Mesenchymal stem cell (in vitro differentiated cells and primary cell): Measurements from ENCODE around the gene C11orf97.
"Not testable (repeated sequence)": the region's sequence is repeated elsewhere in the genome, so short reads cannot be mapped to it uniquely, and the experiment has no call there.

Experiments
- DNase-seq: peaks from one replicate; pipeline ENCODE4 v3.0.0-alpha.2; 2013
- H2AFZ ChIP-seq: one replicate; pipeline ENCODE4 v1.6.1; 2013; ENCODE audit warnings: low read depth, mild to moderate bottlenecking, control low read depth, inconsistent platforms, low read length, moderate library complexity
- H2AK5ac ChIP-seq: 2 replicates; pipeline ENCODE4 v1.6.1; 2013; ENCODE audit warnings: low read length, moderate library complexity, mild to moderate bottlenecking, inconsistent platforms; ENCODE audit not compliant: severe bottlenecking
- H2BK120ac ChIP-seq: one replicate; pipeline ENCODE4 v1.6.1; 2013; ENCODE audit warnings: low read depth, mild to moderate bottlenecking, inconsistent platforms, low read length, moderate library complexity
- H2BK12ac ChIP-seq, 2 experiments: one replicate each; pipeline ENCODE4 v1.6.1; 2013; ENCODE audit warnings: inconsistent platforms in 2 of 2, low read length in 2 of 2, mild to moderate bottlenecking in 2 of 2, moderate library complexity in 2 of 2, control low read depth in 1 of 2
- H2BK15ac ChIP-seq: one replicate; pipeline ENCODE4 v1.6.1; 2013; ENCODE audit warnings: mild to moderate bottlenecking, low read depth, inconsistent platforms; ENCODE audit not compliant: poor library complexity, severe bottlenecking
- H2BK5ac ChIP-seq: 2 replicates; pipeline ENCODE4 v1.6.1; 2013; ENCODE audit warnings: low read depth, mild to moderate bottlenecking, low read length, control low read depth, inconsistent platforms; ENCODE audit not compliant: poor library complexity, severe bottlenecking
- H3K14ac ChIP-seq, 2 experiments: one replicate each; pipeline ENCODE4 v1.6.1; 2013; ENCODE audit warnings: inconsistent platforms in 2 of 2, low read length in 2 of 2, control low read depth in 1 of 2, mild to moderate bottlenecking in 1 of 2, moderate library complexity in 1 of 2
- H3K18ac ChIP-seq, 2 experiments: one replicate each; pipeline ENCODE4 v1.6.1; 2013; ENCODE audit warnings: inconsistent platforms in 2 of 2, low read length in 2 of 2, control low read depth in 1 of 2, low read depth in 1 of 2, mild to moderate bottlenecking in 1 of 2
- H3K23ac ChIP-seq, 2 experiments: one replicate each; pipeline ENCODE4 v1.6.1; 2013; ENCODE audit warnings: inconsistent platforms in 2 of 2, low read length in 2 of 2, mild to moderate bottlenecking in 2 of 2, moderate library complexity in 2 of 2, control low read depth in 1 of 2
- H3K27ac ChIP-seq: 2 replicates; pipeline ENCODE4 v1.5.1; 2013; ENCODE audit warnings: mild to moderate bottlenecking, moderate library complexity, low read length, control low read depth, inconsistent platforms; ENCODE audit not compliant: poor library complexity, severe bottlenecking
- H3K27me3 ChIP-seq, 2 experiments: 2 replicates each; pipeline versions ENCODE4 v1.6.1 to v1.7.0; 2013; ENCODE audit warnings: low read length in 2 of 2, mild to moderate bottlenecking in 2 of 2, moderate library complexity in 2 of 2, control low read depth in 1 of 2, inconsistent platforms in 1 of 2; ENCODE audit not compliant: control insufficient read depth in 1 of 2, insufficient read depth in 1 of 2
- H3K36me3 ChIP-seq, 2 experiments: 2 replicates each; pipeline versions ENCODE4 v1.6.1 to v1.7.0; 2013; ENCODE audit warnings: low read length in 2 of 2, control low read depth in 1 of 2, inconsistent platforms in 1 of 2, low read depth in 1 of 2, mild to moderate bottlenecking in 1 of 2; ENCODE audit not compliant: insufficient read depth in 2 of 2, control insufficient read depth in 1 of 2
- H3K4ac ChIP-seq, 2 experiments: one replicate each; pipeline ENCODE4 v1.6.1; 2013; ENCODE audit warnings: inconsistent platforms in 2 of 2, low read length in 2 of 2, mild to moderate bottlenecking in 2 of 2, moderate library complexity in 2 of 2, control low read depth in 1 of 2, low read depth in 1 of 2
- H3K4me1 ChIP-seq: 2 replicates; pipeline ENCODE4 v1.6.1; 2013; ENCODE audit warnings: low read depth, low read length, control low read depth; ENCODE audit not compliant: control insufficient read depth, insufficient read depth
- H3K4me2 ChIP-seq: 2 replicates; pipeline ENCODE4 v1.6.1; 2013; ENCODE audit warnings: low read length, mild to moderate bottlenecking, inconsistent platforms; ENCODE audit not compliant: poor library complexity, severe bottlenecking
- H3K4me3 ChIP-seq, 2 experiments: 2 replicates each; pipeline versions ENCODE4 v1.5.1 to v1.7.0; 2013; ENCODE audit warnings: low read length in 2 of 2, mild to moderate bottlenecking in 2 of 2, control low read depth in 1 of 2, low read depth in 1 of 2; ENCODE audit not compliant: insufficient read depth in 1 of 2
- H3K79me1 ChIP-seq: replicated peaks from 2 replicates; pipeline ENCODE4 v1.6.1; 2013; ENCODE audit warnings: mild to moderate bottlenecking, control low read depth, low read length, inconsistent platforms; ENCODE audit not compliant: poor library complexity, severe bottlenecking
- H3K9ac ChIP-seq: 2 replicates; pipeline ENCODE4 v1.7.0; 2013; ENCODE audit warnings: mild to moderate bottlenecking, low read length, moderate library complexity
- H3K9me3 ChIP-seq: 2 replicates; pipeline ENCODE4 v1.7.0; 2013; ENCODE audit warnings: mild to moderate bottlenecking, low read length; ENCODE audit not compliant: control insufficient read depth
- H4K8ac ChIP-seq: one replicate; pipeline ENCODE4 v1.6.1; 2013; ENCODE audit warnings: inconsistent platforms, mild to moderate bottlenecking, low read length, moderate library complexity
- H4K91ac ChIP-seq: one replicate; pipeline ENCODE4 v1.6.1; 2013; ENCODE audit warnings: mild to moderate bottlenecking, low read length, inconsistent platforms
- WGBS: methylation state at CpG from one replicate; pipeline ENCODE4 v1.1.7; 2013; ENCODE audit warnings: mixed read lengths; 5-methylcytosine and 5-hydroxymethylcytosine counted together

Gene C11orf97

DNA sequence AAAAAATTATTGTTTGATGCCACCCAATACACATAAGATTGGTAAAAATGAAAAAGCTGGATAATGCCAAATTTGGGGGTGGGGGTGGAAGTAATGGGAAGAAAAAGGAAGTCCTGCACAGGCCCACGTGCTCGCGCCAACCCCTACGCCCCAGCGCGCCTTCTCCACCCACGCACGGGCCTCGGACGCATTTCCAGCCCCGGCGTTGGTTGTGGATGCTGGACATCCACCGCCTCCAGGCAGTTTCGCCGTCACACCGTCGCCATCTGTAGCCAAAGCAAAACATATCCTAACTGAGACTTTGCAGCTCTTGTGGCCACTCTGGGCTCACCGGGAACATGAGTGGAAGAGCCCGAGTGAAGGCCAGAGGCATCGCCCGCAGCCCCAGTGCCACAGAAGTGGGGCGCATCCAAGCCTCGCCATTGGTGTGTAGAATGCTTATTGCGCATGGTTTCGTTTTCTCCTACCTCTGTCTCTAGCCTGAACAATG is 55.0 kb downstream of the C11orf97 start, which contains the start of gene PIWIL4:
Gene PIWIL4, plus strand, starts transcription at position 188 of the 490 bp plus-strand sequence. Its CDS starts 151 bp downstream, at position 339.
- Histone ChIP-seq H3K27ac (no peak within 1 kb of the TSS), H3K4me2 (no peak within 1 kb of the TSS), H3K4me3 (no peak within 1 kb of the TSS), H3K36me3 (no peaks in the 10 kb centered on the region), H3K9me3 (no peaks in the 10 kb centered on the region), H3K18ac (no peak within 1 kb of the TSS), H2BK5ac (no peak within 1 kb of the TSS), H3K27me3 (no peaks in the 10 kb centered on the region), H3K4ac (no peak within 1 kb of the TSS), H3K4me1 (peaks cover 5% of the 10 kb centered on the region), H2AK5ac (no peak within 1 kb of the TSS), H3K14ac (no peak within 1 kb of the TSS), H4K8ac (no peak within 1 kb of the TSS), H2BK15ac (no peak within 1 kb of the TSS), H4K91ac (peak within 1 kb of the TSS; percentile 50), H3K23ac (peak within 1 kb of the TSS in 1 of 2 experiments; percentile 40), H2AFZ (no peak within 1 kb of the TSS), H3K9ac (no peak within 1 kb of the TSS), H3K79me1 (no peaks in the 10 kb centered on the region), H2BK120ac (no peak within 1 kb of the TSS), H2BK12ac (no peak within 1 kb of the TSS)
- no peak for DNase-seq
- 96% methylated on average over 25 of the region's 25 CpGs for WGBS

DNA sequence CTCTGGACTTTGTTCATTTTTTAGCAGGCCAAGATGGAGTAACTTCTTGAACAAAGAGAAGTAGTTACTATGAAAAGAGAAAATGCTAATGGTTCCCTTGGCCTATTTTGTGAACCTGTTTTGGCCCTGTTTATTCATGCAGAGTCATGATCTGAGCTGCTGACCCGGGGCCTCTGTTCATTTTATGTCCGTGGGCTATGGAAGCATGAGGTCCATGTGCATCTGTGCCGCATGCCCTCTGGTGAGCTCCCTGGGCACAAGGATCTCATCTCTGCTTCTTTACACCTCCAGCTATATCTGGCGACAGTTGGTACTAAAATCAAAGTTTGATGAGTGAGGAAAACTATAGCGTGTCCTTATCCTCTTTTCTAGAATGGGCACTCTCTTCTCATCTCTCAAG is 55.9 kb downstream of the C11orf97 start:
- Histone ChIP-seq H2AK5ac (no peak overlapping the region), H3K27ac (no peak overlapping the region), H3K18ac (no peak overlapping the region), H4K8ac (no peak overlapping the region), H3K36me3 (no peaks in the 10 kb centered on the region), H3K4me2 (no peak overlapping the region), H2BK120ac (no peak overlapping the region), H2AFZ (no peak overlapping the region), H3K27me3 (no peaks in the 10 kb centered on the region), H2BK15ac (no peak overlapping the region), H2BK5ac (no peak overlapping the region), H3K4me3 (no peak overlapping the region), H3K14ac (no peak overlapping the region), H3K9me3 (no peaks in the 10 kb centered on the region), H3K23ac (no peak overlapping the region), H3K4ac (no peak overlapping the region), H4K91ac (no peak overlapping the region), H3K4me1 (peaks cover 2% of the 10 kb centered on the region), H3K79me1 (no peaks in the 10 kb centered on the region), H2BK12ac (no peak overlapping the region), H3K9ac (no peak overlapping the region)
- 96% methylated on average over 5 of the region's 5 CpGs for WGBS
- no peak for DNase-seq

DNA sequence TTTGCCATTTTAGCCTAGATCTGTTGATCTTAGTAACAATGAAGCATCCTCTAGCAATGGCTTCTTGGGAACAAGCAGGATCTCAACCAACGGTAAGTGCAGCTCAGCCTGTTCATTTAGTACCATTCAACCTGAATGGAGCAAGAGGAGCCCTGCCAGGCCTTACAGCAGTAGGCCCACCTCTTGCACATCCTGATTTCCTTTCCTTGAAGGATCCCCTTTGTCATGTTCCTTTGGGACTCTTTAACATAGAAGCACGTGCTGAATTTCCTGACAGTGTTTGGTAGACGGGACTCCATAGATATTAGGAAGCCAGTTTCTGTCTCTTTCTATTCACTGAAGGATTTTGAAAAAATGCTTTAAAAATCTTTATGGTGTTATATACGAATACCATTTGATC is 56.5 kb downstream of the C11orf97 start:
- H3K4me2 ChIP-seq = no peak overlapping the region
- no peaks in the 10 kb centered on the region for H3K36me3 ChIP-seq
- H2BK5ac ChIP-seq = no peak overlapping the region
- no peak overlapping the region for H4K91ac ChIP-seq
- DNase-seq = no peak
- H4K8ac ChIP-seq = no peak overlapping the region
- H3K4me1 ChIP-seq = peaks cover 2% of the 10 kb centered on the region
- H3K23ac ChIP-seq = no peak overlapping the region
- no peak overlapping the region for H3K27ac ChIP-seq
- H3K27me3 ChIP-seq = no peaks in the 10 kb centered on the region
- H3K18ac ChIP-seq = no peak overlapping the region
- H3K4me3 ChIP-seq = no peak overlapping the region
- H3K79me1 ChIP-seq = no peaks in the 10 kb centered on the region
- H3K4ac ChIP-seq = no peak overlapping the region
- H3K9me3 ChIP-seq = no peaks in the 10 kb centered on the region
- H2BK120ac ChIP-seq = no peak overlapping the region
- WGBS = 76% methylated on average over 3 of the region's 4 CpGs
- no peak overlapping the region for H2BK12ac ChIP-seq
- no peak overlapping the region for H3K9ac ChIP-seq
- H3K14ac ChIP-seq = no peak overlapping the region
- no peak overlapping the region for H2AFZ ChIP-seq
- H2BK15ac ChIP-seq = no peak overlapping the region
- no peak overlapping the region for H2AK5ac ChIP-seq

DNA sequence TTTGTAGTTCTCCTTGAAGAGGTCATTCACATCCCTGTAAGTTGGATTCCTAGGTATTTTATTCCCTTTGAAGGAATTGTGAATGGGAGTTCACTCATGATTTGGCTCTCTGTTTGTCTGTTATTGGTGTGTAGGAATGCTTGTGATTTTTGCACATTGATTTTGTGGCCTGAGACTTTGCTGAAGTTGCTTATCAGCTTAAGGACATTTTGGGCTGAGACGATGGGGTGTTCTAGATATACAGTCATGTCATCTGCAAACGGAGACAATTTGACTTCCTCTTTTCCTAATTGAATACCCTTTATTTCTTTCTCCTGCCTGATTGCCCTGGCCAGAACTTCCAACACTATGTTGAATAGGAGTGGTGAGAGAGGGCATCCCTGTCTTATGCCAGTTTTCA is 60.7 kb downstream of the C11orf97 start:
- WGBS = no CpG with 5 or more reads among the region's 2 CpGs
- not testable (repeated sequence) for H3K4me3 ChIP-seq, H2BK5ac ChIP-seq, H3K4ac ChIP-seq, H4K8ac ChIP-seq, H3K79me1 ChIP-seq, H3K27me3 ChIP-seq, H2BK12ac ChIP-seq, H3K14ac ChIP-seq, H3K23ac ChIP-seq, H3K9me3 ChIP-seq, H2AFZ ChIP-seq, H3K36me3 ChIP-seq, H4K91ac ChIP-seq, H3K18ac ChIP-seq, H2BK15ac ChIP-seq, H2AK5ac ChIP-seq, H3K4me1 ChIP-seq, H2BK120ac ChIP-seq, H3K4me2 ChIP-seq, H3K9ac ChIP-seq, H3K27ac ChIP-seq, DNase-seq
